Left lobe of liver (tissue), 2 donors: ENCODE results near the gene P2RY6. TPM values are rescaled to one million over a fixed set of nuclear protein-coding genes. Genes with fewer than 3 reads are reported as not detected.

Experiments
- ATAC-seq: fragments of 200-7000 bp; cut with Tn5 transposase; one replicate; pipeline ENCODE4 v1.9.1; 2020; ENCODE audit warnings: mild to moderate bottlenecking, moderate library complexity
- DNase-seq: peaks from one replicate; pipeline ENCODE4 v3.0.0-alpha.2; 2020; ENCODE audit warnings: low spot score
- total RNA-seq: library from RNA; stranded (reverse); gene quantifications from one replicate; pipeline ENCODE4 v1.2.1, GENCODE V29; 2021
- donor health status: DM: no; HTN: no; CAD: no; lungs with moderate emphysema.
- donor health status: DM: no; HTN: yes; CAD: no.

Gene P2RY6
- total RNA-seq, 1 donor from 2014 or later: 0.25 TPM

DNA sequence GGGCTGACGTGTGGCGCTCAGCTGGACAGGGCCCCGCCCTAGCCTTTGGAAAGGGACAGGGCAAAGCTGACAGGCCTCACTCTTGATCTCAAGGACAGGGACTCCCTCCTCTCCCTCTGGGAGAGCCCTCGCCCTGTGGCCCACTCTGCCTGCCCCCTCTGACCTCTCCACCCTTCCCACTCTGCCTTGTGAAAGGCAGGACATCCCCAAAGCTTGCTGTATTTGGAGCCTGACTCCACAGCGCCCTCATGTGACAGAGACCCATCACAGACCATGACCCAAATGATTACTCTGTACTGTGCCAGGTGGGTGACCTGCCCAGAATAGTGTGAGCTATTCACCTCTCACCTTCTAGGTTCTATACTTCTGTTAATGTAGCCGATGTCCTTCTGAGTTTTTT lies 35.3 kb upstream of the P2RY6 start:
- DNase-seq (no peak), ATAC-seq (peak; percentile 73)

- no peak for DNase-seq
- no peak for ATAC-seq
Observed at GRCh38 chr11:73237471-73238290, 34.5 kb upstream of the P2RY6 start.

- DNase-seq (peak; percentile 40), ATAC-seq (no peak)
Observed at GRCh38 chr11:73239111-73239521, 33.0 kb upstream of the P2RY6 start.

- ATAC-seq: no peak
- DNase-seq: peak; percentile 41
Observed at GRCh38 chr11:73239571-73240189, 32.5 kb upstream of the P2RY6 start.

- ATAC-seq (no peak), DNase-seq (no peak)
Observed at GRCh38 chr11:73240190-73240781, 31.9 kb upstream of the P2RY6 start.

- no peak for DNase-seq
- no peak for ATAC-seq
Observed at GRCh38 chr11:73241300-73241699, 30.8 kb upstream of the P2RY6 start.

- DNase-seq (peak; percentile 80), ATAC-seq (peak; percentile 98)
Observed at GRCh38 chr11:73242251-73243092, 29.7 kb upstream of the P2RY6 start.

DNA sequence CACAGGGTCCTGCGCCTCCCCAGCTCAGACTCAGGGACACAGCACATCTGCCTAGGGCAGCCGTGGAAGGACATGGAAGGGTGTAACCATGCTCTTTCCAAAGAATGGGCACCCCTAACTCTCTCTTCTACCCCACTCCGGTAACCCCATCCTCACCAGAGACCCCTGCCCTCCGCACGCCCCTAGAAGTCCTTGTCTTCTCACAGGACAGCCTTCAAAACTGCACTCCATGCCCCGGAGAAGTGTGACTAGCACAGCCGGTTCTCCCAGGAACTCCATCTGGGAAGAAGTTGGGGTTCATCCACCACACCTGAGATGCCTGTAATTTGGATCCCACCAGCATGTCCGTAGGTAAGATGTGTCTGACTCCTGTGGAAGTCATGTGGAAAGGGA lies 29.0 kb upstream of the P2RY6 start:
- DNase-seq: no peak

DNA sequence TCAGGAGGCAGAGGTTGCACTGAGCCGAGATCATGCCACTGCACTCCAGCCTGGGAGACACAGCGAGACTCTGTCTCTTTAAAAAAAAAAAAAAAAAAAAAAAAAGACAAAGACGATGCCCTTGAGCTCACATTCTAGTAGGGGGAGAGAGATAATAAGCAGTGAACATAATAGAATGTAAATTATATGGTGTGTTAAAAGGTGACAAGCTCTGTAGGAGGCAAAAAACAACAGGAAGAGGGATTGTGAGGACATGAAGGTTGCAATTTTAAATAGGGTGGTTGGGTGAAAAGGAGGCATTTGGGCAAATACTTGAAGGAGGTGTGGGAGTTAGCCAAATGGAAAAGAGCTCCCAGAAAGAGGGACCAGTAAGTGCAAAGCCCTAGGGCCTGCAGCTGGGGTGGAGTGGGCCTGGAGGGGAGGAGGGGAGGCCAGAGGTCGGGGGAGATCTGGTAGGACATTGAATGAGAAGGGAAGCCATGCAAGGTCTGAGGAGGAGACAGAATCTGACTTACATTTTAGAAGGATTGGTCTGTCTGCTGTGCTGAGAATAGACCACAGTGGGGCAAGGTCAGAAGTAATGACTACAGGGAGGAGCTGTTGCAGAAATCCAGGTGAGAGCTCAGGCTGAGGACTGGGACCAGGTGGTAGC lies 27.4 kb upstream of the P2RY6 start:
- ATAC-seq (no peak), DNase-seq (no peak)

More for the DNA sequence above, 29.0 kb upstream of the P2RY6 start:
- no peak for ATAC-seq

DNA sequence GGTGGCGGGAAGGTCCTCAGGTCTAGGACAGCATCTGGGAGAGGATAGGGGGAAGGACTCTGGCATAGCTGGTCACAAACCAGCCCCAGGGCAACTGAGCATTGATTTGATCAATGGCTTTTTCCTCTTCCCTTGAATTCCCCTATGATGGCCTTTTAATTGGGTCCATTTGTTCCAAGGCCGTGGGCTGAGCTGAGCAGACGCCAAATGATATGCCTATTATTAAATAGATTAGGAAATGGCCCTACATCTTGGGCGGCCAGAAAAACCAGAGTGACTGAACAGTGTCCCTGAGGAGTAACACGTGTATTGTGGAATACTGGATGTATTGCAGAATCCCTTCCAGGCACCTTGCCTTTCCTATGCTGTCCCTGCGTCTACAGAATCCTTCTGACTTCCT lies 26.7 kb upstream of the P2RY6 start:
- ATAC-seq (no peak), DNase-seq (no peak)

DNA sequence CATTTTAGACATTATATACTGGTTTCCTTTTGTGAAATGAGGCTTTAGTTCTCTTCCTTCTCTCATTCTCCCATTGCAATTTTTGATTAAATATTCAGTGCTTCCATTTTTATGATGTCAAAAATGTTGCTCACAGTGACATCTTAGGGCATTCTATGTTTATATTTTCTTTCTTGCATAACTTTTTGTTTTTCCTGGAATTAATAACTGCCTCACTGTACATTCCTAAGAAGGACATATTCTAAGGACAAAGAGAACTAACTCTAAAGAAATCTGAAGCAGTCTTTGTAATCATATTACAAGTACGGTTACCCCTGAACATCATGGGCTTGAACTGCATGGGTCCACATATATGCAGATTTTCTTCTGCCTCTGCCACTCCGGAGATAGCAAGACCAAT lies 25.8 kb upstream of the P2RY6 start:
- DNase-seq (no peak), ATAC-seq (no peak)

- ATAC-seq (no peak), DNase-seq (no peak)
Observed at GRCh38 chr11:73248526-73249185, 23.5 kb upstream of the P2RY6 start.

GRCh38 chr11:73249304-73249703 lies 22.8 kb upstream of the P2RY6 start:
- ATAC-seq: no peak
- no peak for DNase-seq

DNA sequence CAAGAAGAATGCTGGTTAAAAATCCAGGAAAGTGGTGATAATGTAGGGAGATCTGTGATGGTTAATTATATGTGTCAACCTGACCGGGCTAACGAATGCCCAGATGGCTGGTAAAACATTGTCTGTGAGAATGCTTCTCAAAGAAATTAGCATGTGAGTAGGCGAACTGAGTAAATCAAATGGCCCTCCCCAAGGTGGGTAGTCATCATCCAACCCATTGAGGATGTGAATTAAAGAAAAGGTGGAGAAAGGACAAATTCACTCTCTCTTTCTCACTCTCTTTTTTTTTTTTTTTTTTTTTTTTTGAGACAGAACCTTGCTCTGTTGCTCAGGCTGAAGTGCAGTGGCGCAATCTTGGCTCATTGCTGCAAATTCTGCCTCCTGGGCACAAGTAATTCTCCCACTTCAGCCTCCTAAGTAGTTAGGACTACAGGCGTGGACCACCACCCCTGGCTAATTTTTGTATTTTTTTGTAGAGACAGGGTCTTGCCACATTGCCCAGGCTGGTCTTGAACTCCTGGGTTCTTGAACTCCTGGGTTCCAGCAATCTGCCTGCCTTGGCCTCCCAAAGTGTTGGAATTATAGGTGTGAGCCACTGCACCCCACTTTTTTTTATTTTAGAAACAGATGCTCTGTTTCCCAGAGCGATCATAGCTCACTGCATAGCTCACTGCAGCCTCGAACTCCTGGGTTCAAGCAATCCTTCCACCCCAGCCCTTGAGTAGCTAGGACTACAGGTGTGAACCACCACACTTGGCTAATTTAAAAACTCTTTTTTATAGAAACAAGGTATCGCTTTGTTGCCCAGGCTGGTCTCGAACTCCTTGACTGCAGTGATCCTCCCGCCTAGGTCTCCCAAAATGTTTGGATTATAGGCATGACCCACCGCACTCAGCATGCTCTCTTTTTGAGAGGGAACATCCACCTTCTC lies 22.0 kb upstream of the P2RY6 start:
- peak; percentile 52 for ATAC-seq

DNA sequence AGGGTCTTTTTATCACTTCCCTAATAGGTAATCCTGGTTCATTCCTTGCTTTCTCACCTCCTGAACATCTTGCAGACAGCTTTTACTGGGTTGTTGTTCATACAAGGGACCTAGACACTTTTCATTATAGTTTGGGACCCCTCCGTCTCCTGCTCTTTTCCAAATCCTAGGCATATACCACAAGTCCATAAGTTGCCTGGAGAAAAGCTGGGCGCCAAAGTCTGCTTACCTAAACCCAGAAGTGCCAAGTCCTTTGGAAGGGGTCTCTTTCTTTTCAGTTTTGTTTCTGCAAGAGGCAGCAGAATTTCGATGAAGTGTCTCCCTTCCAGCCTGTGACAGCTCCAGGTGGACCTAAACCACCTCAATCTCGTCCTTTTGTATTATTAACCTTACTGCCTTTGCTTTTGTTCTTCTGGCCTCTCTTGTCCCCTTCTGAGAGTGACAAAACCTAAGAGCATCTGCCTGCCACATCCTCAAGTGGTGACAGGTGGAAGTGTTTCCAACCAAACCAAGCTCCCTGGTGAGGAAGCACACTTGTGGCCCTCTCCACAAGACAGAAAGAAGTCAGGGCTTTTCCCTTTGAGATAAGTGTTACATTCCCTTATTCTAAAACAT lies 19.5 kb upstream of the P2RY6 start:
- ATAC-seq: peak; percentile 53
- peak; percentile 11 for DNase-seq

More for the DNA sequence above, 22.0 kb upstream of the P2RY6 start:
- DNase-seq: no peak

DNA sequence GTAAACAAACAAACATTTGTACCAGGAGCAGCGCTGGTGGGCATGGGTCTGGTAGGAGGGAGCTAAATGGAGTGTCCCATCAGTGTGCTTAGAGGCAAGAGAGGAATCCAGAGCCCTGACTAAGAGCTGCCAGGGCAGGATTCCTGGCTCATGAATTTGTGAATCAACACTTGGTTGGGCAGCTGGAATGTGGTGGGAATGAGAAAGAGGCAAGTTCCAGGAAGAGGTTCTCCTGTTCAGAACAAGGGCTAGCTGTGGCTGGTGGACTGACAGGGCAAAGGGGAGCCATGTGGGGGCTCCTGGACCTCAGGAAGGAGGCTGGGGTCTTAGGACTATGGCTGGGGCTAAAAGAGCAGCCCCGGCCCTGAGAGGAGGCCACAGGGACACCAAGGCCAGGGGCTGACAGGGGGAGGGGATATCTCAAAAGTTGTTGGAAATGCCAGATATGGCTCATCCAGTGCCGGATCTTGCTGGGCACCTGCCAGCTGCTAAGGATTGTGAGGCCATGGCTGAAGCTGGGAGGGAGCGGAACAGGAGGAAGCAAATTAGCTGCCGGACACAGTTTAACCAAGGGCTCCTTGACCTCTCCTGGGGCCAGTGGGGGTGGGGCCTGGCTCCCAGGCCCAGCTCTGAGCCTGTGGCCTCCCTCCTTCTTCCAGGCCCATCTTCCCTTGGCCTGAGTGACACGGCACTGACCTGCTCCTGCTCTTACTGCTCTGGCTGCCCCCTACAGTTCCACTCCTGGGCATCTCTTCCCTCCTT lies 14.6 kb upstream of the P2RY6 start:
- DNase-seq (peak; percentile 44), ATAC-seq (peak; percentile 53)

DNA sequence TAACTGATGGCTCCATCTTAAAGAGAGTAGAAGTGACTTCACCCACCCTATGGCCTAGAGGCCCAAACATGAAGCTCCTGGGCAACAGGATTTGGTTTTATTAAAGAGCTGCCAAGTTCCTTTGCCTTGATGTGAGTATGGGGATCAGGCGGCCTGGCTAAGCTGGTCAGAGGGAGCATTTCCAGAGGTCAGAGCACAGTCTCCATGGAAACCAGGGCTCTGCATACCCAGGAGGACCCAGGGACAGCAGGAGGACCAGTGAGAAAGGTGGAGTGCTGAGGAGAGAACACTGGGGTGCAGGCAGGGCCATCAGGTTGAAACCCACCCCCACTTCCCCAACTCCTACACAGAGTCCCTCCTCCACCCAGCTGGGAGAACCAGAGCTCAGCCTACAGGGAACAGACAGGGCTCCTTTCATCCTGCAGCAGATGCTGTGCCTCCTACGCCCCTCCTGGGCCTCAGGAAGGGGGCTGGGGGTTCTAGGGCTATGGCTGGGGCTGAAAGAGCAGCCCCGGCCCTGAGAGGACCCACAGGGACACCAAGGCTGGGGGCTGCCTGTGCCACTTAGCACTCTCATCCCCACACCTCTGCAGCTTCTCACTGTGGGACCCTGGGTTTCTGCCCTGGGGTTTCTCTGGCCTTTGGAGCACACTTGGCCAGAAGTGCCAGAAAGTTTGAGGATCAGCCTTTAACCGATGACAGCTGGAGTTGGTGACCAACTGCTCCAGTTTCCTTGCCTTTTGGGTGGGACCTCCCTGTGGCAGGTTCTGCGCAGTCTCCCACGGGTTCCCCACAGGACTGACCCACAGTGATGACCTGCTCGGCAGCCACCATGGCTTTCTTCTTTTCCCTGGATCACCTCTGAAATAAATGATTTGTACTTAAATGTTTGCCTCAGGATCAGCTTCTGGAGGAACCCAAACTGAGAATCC lies 13.8 kb upstream of the P2RY6 start:
- ATAC-seq (no peak), DNase-seq (peak; percentile 37)
